ENCODE results near the gene MDFI.

MDFI gene

DNA sequence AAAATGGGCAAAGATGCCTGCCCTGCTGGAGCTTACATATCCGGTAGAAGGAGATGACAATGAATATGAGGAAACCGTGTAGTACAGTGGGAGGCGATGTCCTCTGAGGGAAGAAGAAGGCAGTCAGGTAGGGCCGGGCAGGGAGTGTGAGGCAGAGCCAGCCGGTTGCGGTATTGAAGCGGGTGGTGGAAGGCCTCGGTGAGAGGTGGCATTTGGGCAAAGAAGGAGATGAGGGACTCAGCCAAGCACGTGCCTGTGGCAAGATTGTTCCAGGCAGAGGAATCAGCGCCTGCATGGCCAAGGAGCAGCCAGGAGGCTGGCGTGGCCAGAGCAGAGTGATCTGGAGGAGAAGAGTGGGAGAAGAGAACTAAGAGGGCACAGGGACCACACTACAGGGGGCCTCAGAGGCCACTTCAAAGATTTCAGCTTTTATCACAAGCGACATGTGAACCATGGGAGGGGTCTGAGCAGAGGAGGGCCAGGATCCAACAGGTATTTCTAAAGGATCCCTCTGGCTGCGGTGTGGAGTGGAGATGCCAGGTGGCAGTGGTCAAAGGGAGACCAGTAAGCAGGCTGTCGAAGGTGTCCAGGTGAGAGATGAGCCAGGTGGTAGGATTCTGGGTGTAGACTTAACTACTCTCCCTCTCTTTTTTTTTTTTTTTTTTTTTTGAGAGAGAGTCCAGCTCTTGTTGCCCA lies 13.8 kb downstream of the MDFI start:
- DNase-seq: no peak

DNA sequence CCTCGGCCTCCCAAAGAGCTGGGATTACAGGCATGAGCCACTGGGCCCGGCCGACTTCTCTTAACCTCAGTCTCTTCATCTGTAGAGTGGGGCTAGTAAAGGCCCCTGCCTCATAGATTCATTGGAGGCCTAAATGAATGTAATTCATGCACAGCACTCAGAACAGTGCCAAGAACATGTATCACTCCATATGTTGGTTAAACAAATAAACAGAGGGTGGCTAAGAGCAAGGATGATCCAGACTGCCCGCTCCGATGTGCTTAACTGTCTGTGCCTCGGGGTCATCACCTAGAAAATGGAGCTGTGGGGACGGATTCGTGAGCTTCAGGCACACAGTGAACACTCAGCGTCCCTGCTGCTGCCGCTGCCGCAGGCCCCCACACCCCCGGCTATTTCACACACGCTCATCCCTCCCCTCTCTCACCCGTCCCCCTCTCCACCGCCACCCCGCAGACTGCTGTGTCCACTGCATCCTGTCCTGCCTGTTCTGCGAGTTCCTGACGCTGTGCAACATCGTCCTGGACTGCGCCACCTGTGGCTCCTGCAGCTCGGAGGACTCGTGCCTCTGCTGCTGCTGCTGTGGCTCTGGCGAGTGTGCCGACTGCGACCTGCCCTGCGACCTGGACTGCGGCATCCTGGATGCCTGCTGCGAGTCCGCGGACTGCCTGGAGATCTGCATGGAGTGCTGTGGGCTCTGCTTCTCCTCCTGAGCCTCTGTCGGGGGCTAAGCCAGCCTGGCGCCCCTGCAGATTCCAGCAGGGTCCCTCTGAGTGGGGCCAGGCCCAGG lies 14.8 kb downstream of the MDFI start:
- DNase-seq: no peak

DNA sequence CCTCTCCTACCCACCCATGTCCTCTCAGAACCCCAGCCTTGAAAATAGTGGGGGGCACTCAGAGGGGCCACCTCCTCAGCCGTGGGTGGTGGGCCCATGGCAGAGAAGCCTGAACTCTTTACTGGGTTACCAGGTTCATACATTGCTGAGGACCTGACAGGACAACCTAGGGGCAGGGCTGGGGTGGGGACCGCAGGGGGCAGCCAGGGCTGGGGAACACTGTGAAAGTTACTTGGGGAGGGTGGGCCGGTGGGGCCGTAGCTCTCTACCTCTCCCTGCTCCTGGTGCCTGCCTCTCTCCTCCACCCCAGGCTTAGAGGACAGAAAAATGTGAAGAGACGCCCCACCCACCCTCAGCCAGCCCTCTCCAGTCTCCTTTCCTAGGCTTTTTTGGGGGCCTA lies 15.4 kb downstream of the MDFI start:
- no peak for DNase-seq

DNA sequence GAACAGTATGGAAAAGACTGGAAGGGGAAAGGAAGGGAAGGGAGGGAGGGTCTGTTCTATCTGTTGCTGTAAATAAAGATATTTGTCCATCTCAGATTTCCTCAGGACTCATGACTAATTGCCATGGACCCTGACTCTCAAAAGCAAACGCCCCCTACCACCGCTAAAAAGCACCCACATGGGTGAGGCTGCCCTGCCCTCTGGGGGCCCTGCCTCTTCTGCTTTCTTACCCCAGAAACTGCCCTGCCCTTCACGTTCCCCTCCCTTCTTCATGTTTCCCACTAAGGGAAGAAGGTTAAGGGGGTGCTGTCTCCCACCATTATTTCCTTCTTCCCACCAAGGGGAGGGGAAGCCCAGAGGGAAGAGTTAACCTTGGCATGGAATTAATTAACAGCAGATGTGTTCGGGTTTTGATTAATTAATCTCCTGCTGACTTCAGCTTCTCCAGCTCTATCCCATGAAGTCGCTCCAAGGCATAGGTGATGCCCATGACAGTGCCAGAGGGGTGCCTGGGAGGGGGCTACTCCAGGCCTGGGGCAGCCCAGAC lies 16.0 kb downstream of the MDFI start:
- no peak for DNase-seq

DNA sequence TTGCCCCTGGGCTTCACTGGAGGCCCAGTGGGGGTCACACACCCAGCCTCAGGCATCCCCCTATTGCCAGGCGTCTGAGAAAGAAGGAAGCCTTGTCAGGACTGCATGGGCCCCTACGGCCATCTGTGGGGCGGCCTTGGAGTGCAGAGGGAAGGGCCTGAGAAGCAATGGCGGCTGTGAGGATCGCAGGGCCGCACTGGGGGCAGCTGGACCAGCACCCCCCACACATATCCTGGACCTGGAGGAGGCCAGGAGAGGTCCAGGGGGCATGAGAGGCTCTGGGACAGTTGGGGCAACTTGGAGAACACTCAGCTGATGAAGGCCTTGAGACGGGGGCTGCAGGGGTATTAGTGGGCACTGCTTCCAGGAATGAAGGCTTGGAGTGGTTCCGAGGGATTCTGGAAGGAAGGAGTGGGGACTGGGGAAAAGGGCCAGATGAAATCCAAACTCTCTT lies 16.5 kb downstream of the MDFI start:
- no peak for DNase-seq

DNA sequence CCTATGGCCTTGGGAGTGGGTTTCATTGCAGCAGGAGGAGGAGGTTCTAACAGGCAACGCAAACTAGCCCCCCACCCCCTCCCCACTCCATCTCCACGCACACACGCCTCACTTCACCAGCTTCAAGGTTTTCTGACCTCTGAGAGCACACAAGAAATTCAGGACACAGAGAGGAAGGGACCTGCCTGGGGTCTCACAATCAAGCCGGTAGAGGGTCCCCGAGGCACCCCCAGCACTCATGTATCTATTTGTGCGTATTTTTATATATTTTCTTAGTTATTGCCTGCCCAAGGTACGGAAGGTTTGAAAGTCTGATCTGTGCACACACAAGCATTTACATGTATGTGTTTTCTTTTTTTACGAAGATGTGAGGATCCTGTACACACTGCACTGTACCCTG lies 16.9 kb downstream of the MDFI start:
- no peak for DNase-seq

DNA sequence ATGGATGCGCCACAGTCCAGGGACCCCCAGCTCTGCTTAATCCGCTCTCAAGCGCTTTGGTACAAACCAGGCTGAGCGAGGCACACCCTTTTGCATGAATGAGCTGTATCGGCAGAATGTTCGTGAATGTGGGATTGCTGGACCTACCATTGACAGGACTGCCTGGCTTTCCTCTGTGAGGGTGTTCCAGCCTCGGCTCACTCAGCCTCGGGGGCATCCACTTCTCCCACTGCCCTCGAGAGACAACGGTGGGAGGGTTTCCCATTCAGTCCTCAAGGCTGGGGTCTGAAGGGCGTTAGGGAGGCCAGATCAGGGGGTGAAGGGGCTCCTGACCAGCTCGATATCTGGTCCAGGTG lies 17.4 kb downstream of the MDFI start:
- DNase-seq: no peak

DNA sequence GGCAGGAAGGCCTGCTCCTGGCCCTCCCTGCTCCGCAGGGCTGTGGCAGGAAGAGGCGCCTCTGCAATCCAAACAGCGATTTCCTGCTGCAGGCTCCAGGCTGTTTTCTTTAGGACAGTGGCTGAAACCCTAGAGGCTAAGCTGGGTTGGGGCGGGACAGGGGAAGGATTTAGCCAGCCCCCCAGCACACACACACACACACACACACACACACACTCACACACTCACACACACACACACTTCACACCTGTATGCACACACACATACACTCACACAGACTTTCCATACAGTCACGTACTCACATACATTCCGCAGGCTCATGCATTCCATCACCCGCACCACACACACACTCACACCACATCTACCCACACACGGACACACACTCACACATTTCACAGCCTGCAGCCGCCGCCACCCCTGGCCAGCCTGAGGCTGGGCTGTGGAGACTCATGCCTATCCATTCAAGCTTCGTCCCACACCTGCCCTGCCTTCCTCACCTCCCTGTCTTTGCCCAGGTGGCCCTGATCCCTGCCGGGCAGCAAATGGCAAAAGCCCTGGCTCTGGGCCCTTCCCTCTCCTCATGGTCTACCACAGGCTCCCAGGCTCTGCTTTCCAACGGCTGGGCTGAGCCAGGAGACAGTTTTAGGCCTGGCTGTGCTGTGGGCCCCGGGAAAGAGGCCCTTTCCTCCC lies 17.9 kb downstream of the MDFI start:
- DNase-seq: no peak

DNA sequence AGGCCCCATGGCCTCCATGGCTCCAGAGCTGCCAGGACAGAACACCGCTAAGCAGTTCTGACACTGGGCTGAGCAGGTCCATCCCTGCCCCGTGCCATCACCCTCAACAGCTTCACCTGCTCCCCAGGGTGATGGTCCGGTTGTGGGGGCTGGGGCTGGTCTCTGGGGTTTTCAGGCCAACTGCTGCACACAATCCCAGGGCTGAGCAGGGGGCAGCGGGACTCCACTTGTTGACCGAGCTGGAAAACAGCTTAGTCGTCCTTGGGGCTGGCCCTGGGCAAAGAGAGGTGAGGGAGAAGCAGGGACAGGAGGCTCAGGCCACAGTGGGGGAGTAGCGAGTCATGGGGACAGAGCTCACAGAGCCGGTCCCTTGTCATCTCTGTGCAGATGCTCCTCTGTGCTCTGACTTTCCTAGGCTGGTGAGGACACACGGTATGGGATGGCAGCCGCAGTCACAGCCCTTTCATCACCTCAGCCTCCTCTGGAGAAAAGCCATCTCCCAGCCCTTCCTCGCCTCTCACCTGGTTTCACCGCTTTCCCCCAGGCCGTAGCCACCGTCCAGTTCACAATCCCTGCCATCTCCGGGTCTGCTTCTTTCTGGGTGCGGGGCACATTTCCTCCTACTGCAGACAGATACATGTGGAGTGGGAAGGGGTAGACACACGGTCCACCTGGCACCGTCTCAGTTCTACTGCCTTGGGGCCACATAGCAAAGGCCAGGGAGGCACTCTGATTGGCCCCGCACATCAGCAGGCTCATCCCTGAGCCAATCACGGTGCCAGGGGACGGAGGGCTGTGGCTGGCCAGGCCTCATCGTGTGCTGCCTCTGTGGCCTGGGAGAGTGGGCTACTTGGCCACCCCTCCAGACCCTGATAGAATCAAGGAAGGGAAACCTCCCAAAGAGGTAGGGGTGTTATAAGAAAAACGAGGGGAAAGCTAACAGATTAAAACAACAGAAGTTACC lies 19.1 kb downstream of the MDFI start:
- no peak for DNase-seq

DNA sequence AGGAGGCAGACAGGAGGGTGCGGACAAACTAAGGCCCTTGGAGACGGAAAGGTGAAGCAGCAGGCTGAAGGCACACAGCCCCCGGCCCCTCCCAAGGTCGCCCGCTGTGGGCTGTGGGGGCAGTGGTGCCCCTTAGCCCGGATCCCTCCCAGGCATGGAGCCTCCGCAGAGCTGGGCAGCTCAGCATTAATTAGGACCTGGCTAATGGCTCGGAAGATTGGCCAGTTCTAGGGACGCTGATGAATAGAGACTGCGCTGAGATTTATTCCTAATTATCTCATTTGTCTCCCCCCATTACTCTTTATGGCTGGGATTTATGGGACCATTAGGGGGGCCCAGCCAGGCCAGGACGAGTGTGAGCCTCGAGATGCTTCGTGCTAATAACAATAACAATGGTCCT lies 20.4 kb downstream of the MDFI start:
- no peak for DNase-seq

DNA sequence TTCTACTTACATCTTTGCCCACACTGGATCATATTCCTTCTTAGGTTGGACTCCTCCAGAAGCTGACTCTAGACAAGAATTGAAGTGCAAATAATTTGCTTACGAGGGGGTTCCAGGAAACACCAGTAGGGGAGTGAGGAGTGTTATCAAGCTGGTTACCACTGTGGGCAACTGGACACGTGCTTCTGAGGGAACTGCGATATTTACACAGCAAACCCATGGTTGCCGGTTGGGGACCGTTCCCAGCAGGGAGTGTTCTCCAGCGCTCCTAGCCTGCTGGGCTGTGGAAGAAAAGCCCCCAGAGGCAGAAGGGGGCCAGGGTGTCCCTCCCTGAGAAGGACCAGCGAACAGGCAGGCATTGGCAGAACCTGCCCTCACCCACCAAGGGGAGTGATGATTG lies 21.7 kb downstream of the MDFI start:
- DNase-seq: no peak

DNA sequence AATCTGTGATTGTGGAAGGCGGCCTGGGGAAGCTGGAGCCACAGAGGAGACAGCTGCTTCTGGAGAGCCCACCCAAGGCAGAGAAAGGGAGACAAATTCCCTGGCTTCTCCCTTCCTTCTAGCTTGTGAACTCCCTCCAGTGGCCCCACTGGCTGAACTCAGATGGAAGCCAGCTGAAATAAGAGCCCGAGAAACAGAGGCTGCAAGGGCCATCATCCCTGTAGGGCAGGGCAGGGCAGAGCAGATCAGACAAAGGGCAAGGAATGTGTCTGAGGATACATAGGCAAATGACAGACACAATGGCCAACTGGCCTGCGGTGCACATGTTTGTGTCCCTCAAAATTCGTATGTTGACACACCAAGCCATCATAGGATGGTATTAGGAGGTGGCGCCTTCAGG lies 25.3 kb downstream of the MDFI start:
- DNase-seq: no peak

DNA sequence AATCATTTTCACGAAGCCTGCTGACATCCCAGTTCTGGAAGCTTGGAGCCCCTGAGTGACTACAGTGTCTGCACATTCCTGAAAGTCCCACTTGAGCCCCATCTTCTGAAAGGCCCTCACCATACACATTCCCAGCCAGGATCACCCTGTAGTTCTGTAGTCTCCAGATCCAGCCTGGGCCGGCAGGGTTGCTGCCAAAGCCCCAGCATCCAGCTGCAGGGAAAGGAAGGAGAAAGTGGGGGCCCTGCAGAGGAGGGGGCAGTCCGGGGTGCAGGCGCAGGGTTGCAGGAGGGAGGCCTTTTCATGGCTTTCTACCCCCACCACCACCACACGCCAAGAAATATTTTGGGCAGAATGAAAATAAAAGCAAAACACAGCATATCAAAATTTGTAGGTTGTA lies 26.0 kb downstream of the MDFI start:
- no peak for DNase-seq

DNA sequence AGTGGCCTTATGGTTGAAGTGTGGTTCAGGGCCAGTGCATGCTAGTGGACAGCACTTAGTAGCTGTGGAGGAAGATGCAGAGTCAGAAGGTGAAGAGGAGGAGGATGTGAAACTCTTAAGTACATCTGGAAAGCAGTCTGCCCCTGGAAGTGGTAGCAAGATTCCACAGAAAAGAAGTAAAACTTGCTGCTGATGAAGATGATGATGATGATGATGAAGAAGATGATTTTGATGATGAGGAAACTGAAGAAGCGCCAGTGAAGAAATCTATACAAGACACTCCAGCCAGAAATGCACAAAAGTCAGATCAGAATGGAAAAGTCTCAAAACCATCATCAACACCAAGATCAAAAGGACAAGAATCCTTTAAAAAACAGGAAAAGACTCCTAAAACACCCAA lies 28.9 kb downstream of the MDFI start:
- no peak for DNase-seq

DNA sequence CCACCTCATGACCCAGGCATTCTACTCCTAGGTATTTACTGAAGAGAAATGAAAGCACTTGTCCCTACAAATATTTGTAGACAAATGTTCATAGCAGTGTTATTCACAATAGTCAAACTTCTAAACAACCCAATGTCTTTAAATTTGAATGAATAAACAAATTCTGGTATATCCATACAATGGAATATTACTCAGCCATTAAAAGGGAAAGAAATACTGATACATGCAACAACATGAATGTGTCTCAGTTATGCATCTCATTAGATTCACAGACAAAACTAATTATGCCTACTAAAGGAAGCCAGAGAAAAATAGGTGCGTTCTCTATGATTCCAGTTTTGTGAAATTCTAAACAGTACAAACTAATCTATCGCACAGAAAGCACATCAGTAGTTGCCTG lies 30.7 kb downstream of the MDFI start:
- DNase-seq: no peak

DNA sequence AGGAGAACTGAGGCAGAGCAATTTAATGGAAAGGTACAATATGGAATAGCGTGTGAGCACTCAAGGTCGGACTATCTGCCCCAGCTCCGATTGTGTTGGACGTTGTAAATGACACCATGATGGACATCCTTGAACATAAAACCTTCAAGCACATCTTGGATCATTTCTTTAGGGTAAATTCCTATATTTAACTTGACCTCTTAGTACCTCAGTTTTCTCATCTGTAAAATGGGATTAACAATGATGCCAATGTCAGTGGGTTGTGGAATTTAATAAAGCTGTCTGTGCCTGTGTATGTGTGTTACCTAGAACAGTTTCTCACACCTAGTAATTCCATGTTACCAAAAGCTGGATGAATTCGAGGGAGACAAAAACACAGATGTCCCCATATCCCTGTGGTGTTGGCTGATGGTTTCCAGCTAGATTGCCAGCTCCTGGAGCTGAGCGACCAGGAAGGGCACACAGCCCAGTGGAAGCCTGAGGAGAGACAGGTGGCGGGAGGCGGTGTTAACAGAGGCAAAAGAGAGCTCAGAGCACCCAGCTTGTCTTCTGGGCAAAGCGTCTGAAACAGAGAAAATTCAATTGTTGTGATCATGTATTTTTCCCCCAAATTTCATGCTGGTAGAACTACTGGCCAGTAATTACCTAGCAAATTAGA lies 32.6 kb downstream of the MDFI start:
- no peak for DNase-seq

DNA sequence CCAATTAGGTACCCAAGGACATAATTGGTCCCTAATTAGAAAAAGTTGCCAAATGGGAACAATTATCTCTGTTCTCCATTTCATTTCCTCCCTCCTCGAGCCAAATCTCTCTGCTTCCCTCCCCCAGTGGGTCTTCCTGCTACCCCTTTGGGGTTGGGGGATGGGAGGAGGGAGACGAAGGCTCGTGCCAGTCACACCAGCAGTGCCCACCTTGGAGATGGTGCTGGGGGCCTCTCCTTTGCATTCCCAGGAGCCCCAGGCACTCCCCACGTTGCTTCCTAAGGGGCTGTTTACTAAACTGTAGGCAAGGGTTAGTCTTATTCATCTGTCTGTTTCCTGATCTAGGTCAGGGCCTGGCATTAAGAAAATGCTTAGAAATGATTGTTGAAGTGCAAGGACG lies 33.1 kb downstream of the MDFI start:
- no peak for DNase-seq

DNA sequence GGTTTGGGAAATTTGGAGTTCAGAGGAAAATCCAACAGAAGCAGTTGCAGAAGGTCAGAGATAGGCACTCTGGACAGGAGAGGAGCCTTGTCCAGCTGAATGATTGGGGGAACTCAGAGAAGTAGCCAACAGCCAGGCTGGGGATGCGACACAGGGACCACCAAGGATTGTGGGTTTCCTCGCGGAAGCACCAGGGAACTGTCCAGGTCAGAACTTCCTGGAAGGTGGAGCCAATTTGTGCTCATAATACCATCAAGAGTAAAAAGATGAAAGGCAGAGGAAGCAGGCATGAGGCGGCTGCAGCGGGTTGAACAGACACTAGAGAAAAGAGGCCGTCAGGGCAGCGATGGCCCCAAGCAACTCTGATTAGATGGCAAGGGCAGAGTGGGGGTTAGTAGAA lies 33.7 kb downstream of the MDFI start:
- DNase-seq: no peak

DNA sequence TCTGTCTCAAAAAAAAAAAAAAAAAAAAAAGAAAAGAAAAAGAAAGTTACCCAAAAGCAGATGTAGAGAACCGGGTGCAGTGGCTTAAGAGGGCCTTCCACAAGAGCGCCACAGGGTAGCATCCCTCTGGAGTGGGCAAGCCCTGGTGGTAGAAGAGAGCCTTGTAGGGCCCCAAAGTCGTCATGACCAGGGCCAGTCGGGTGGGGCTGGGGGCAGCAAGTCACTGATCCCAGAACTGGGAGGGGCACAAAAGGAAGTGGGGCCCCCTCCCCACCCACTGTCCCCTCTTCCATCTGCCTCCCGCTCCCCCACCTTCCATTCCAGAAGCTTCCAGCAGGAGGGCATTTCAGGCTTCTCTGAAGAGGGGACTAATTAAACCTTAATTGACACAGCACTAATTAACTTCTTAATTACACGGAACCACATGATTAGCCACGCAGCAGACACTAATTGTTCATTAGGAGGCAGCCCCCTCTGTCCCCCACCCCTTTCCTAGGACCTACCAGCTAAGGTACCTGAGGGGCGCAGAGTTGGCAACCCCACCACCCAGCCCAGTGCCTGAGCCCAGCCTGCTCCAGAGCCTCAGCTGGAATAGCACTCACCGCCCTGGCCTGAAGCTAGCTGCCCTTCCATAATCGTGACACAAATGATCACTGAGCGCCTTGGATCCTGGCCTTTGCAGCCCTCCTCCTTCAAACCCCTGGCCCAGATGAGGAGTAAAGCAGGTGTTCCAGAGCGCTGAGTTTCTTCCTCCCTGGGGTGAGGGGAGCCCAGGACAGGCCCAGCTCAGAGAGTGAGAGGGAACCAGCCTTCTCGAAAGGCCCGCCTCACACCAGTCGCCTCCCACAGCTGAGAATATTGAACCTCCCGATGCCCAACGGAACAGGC lies 34.8 kb downstream of the MDFI start:
- DNase-seq: no peak

DNA sequence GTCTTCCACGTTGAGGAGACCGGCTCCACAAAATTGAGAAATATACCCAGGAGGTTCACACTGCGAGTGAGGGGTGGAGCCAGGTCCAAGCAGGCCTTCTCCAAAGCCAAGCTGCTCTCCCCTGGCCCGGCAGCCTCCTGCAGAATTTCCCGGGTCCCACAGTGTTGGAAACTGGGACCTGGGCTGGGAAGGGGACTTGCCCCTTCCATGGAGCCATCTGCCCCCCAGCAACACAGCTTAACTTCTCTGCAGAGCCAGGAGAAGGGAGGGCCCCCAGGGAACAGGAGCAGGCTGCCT lies 35.4 kb downstream of the MDFI start:
- DNase-seq: no peak
